ENCODE data around the gene SHANK2.

Gene SHANK2

GRCh38 chr11:71252269-71252769 is at the start of gene SHANK2:
Gene SHANK2 (minus strand): TSS chr11:71252577. CDS start chr11:71147326, 105,251 bp downstream.
- DNase-seq = no peak

DNA sequence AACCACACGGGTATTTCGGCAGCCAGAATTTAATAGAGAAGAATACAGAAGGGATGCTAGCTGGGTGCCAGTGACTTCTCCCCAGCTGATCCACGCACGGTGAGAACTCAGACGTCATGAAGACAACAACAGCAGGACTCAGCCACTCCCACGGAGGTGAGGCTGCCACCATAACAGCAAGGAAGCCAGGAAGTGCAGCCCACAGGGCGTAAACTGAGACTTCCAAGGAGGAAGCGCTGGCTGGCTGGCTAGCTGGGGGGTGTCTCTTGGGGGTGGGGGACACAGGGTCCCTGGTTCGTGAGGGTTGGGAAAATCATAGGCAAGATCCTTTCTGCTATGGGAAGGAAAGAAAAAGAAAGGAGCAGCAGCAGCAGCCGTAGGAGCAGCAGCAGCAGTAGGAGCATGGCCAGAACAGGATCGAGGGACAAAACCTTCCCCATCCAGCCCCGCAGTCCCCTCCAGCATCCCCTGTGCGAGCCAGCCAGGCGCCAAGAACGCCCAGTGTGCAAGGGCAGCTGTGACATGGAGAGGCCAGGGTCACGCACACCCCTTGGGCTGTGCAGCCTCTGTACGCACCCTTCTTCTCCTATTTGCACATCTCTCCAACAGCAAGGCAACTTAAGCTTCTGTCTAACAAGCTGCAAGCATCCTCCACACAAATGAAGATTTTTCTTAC is 49.6 kb upstream of the SHANK2 start:
- DNase-seq = no peak

- no peak for DNase-seq
Observed at GRCh38 chr11:71301046-71301857, 48.9 kb upstream of the SHANK2 start.

GRCh38 chr11:71300187-71300586 is 47.8 kb upstream of the SHANK2 start:
- no peak for DNase-seq

DNA sequence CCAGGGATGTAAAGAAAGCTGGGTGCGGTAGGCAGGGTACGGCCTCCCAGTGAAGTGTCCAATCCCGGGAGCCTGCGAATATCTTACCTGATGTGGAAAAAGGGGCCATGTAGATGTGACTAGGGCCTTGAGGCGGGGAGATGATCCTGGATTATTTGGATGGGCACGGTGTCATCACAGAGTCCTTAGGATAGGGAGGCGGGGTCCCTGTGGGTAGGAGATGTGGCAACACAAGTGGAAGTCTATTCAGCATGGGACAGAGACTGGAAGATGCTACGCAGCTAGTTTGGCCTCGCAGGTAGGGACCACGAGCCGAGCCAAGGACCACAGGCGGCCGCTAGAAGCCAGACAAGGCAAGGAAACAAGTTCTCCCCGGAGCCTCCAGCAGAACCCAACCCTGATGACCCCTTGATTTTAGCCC is 46.4 kb upstream of the SHANK2 start:
- no peak for DNase-seq

DNA sequence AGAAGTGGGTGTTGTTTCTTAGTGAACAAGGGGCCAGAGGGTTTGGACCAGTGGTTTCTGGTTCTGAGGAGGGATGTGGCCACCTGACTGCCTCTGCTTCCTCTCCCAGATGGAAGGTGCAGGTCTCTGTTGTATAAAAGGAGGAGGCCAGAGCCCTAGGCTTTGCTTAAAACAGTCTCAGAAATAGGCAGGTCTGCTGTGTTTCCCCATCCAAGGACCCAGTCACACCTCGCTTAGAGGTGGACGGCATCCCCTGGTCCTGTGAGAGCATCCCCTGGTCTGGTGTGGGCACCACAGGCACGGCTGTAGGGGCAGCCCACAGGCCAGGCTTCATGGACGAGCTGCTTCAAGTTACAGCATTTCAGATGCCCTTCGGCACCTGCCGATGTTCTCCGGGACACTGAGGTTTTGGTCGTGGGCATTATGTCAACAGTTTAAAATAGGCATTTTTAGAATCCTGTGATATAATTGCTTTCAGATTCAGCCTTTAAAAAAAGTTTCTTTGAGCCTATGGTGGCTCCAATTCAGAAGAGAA is 45.7 kb upstream of the SHANK2 start:
- no peak for DNase-seq

DNA sequence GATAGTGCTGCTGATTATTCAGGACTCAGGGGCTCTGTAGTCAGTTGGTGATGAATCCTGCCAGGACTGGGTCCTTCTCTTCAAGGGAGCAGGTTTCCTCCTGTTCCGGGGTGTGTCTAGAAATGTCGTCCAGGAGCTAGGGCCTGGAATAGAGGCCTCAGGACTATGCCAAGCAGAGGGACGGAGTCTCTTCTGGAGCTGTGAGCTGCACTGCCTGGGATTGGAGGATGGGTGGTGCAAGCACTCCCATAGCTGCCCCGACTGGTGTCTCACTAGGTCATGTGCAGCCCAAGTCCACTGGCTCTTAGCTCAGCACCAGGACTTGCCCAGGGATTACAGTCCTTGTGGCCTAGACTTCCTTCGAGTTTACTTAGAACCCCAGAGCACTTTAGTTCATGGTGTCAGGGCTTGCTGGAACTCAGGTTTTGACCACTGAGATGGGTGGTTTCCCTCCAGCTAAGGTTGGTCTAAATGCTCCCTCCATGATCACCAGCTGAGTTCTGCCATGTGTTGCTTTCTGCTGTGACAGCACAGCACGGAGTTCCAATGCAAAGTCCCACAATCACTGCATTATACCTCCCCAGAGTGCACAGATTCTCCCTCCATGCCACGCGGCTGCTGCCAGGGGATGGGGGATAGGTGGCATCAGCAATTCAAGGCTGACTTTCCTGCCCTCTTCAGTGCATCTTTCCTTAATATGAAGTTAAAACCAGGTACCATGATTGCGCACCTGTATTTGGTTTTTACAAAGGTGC is 42.6 kb upstream of the SHANK2 start:
- DNase-seq = no peak

DNA sequence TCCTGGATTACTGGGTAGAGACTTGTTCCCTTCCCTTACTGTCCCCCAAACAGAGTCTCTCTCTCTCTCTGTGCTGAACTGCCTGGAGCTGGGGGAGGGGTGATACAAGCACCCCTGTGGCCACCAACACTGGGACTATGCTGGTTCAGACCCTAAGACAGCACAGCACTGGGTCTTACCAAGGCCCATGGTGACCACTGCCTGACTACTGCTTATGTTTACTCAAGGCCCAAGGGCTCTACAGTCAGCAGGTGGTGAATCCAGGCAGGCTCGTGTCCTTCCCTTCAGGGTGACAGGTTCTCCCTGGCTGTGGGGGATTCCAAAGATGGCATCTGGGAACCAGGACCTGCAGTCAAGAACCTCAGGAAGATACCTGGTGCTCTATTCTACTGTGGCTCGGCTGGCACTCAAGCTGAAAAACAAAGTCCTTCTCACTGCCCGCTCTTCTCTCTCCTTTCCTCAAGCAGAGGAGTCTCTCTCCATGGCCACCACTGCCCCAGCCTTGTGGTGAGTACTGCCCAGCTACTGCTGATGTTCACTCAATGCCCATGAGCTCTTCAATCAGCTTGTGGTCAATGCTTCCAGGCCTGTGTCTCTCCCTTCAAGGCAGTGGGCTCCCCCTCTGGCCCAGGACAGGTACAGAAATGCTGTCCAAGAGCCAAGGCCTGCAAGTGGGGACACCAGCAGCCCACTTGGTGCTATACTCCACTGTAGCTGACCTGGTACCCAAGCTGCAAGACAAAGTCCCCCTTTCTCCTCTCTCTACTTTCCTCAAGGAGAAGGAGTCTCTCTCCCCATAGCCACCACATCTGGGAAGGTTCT is 41.8 kb upstream of the SHANK2 start:
- DNase-seq = no peak

- no peak for DNase-seq
Observed at GRCh38 chr11:71286701-71287643, 34.6 kb upstream of the SHANK2 start.

GRCh38 chr11:71285111-71285510 is 32.7 kb upstream of the SHANK2 start:
- DNase-seq = no peak

GRCh38 chr11:71284525-71285092 is 32.2 kb upstream of the SHANK2 start:
- no peak for DNase-seq

GRCh38 chr11:71283971-71284441 is 31.6 kb upstream of the SHANK2 start:
- no peak for DNase-seq

DNA sequence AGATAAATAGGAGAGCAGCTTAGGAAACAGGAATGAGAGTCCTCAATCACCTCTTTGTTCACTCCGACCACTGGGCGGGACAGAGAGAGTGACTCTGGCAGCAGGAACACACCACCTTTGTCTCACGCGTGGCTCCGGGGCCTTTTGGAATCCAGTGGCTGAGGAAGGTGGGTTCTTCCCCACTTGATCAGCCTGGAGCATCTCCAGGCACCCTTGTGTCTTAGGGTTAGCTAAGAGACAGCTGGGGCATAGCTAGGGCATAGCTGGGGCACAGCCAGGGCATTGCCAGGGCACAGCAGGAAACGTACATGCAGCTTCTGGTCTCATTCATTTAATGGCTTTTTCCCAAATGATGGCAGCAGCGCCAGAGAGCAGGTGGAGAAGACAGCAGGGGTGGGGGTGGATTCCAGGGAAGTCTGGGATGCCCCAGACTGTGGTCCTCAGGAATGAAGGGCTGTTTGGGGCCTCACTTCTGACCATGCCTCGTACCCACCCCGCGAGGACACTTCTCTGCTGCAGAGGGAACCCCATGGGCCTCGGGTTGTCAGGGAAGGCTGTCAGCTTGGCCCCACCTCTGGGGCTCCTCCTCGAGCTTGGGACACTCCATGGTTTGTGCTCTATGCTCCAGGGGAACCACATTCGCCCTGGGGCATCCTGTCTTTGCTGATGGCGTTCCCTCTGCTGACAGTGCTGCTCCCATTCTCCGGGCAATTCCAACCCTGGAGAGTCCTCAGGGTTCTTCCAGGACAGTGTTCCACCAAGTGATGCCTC is 30.4 kb upstream of the SHANK2 start:
- DNase-seq = no peak

- no peak for DNase-seq
Observed at GRCh38 chr11:71281831-71282230, 29.5 kb upstream of the SHANK2 start.

- DNase-seq = no peak
Observed at GRCh38 chr11:71281204-71281603, 28.8 kb upstream of the SHANK2 start.

GRCh38 chr11:71279916-71280645 is 27.7 kb upstream of the SHANK2 start:
- no peak for DNase-seq

DNA sequence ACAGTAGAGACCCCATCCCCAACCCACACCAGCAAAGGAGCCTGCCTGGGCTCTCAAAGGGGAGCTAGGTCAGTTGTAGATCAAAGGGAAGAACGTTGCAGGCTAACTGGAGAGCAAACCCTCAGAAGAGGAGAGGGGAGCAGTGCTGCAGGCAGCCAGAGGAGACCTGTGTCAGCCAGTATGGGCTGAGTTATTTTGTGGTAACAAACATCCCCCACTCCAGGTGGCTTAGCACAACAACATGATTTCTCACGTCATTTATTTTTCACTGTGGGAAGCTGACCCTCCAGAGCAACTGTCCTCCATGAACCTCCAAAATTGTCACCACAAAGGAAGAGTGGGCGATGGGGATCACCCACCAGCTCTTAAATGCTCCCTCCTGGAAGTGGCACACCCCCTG is 19.8 kb upstream of the SHANK2 start:
- no peak for DNase-seq

GRCh38 chr11:71269603-71270511 is 17.5 kb upstream of the SHANK2 start:
- no peak for DNase-seq
